ENCODE data around the gene DNAH17. TPM values are rescaled to one million over a fixed set of nuclear protein-coding genes. Genes with fewer than 3 reads are reported as not detected.

The DNAH17 gene
- total RNA-seq, 1 donor from 2014 or later = 0.45 TPM

DNA sequence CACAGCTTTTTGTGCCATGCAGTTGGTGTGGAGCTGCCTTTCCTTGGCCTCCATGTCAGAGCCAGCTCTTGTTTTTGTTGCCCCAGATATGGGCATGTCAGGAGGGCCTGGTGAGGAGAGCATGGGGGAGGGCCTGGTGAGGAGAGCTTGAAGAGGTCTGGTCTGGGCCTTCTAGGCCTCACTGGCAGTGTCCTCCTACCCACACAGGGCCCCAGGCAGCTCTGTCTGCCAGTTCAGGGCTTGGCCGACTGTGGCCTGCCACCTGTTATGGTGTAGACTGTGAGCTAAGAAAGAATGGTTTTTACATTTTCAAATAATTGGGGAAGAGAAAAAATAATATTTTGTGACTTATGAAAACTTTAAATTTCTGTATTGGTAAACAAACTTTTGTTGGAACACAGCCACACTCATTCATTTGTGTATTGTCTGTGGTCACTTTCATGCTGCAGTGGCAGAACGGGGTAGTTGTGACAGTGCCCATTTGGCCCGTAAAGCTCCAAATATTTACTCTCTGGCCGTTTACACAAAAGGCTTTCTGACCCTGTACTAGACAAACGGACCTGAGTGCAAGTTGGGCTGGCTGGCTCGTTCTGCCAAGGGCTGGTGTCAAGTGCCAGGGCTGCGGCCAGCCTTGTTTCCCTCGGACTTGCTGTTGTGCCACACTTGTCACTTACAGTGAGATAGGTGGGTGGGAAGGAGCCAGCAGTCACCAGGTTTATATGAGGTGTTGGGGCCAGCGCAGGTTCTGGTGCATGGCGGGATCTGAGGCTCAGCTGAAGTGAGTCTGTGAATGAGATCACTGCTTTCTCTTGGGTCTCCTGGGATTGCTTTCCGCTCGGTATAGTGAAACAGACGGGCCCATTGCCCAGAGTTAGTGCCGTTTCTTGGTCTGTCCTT is 180.5 kb downstream of the DNAH17 start:
- DNase-seq (ENCODE audit: low spot score) = no peak

DNA sequence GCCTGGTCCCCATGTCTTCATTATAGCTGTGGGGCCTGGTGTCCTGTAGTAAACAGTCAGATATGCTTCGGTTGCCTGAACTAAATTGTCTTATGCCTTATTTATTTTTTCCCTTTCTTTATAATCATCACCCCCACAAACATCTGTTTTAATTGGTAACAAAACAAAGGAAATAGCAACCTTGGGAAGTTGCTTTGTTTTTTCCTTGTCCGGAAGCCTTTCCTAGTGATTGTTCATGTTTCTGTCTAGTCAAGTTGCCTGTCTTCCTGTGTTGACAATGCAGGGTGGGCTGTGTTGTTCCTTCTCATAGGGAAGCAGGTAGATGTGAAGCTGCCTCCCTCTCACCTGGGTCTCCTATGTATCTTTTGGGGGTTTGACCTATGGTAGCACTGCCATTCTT is 182.0 kb downstream of the DNAH17 start:
- no peak for DNase-seq (ENCODE audit: low spot score)

DNA sequence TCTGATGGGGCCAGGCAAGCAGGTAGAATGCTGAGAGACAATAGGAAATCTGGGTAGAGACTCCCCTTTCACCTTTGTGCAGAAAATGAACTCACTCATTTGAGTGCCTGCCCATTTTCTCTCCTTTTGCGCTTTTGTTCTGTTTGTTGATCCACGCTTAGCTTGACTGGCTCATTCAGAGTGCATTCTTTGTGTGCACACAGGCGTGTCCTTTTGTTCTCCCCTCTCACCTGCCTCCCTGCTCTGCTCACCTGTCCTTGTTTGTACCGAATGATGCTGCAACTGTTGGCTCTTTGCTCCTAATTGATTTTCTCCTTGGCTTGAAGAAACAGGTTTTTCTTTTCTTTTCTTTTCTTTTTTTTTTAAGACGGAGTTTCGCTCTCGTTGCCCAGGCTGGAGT is 183.0 kb downstream of the DNAH17 start:
- no peak for DNase-seq (ENCODE audit: low spot score)

DNA sequence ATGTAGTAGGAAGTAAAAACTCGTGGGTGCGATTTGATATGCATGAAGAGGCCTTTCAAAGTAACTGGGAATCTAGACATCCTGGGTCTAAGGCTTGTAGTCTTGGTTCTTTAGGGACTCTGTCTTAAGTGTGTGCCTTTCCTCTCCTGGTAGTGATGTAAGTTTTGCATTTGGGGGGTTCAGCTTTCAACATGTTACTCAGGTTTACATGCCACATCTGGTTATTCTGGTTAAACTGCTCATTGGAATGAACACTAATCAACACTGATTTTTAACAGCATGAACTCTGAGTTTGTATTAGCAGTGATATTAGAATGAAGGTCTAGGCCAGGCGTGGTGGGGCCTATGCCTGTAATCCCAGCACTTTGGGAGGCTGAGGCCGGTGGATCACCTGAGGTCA is 183.6 kb downstream of the DNAH17 start:
- DNase-seq (ENCODE audit: low spot score) = no peak

DNA sequence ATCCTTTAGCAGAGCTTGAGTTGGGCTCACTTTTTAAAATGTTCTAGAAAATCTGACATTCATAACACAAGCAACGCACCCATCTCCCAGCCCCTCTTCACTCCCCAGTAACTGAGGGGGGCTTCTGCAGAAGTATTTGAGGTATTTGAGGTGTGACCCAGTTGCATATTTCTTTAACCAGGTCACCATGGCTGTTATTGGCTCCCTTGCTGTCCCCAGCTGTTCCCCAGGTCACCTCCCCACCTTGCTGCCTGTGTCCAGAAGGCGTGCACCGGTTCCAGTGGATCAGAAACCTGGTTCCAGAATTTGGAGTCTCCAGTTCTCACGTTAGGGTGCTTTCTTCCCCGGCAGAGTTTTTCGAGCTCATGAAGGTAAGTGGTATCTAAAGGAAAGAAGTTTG is 184.9 kb downstream of the DNAH17 start:
- no peak for DNase-seq (ENCODE audit: low spot score)

DNA sequence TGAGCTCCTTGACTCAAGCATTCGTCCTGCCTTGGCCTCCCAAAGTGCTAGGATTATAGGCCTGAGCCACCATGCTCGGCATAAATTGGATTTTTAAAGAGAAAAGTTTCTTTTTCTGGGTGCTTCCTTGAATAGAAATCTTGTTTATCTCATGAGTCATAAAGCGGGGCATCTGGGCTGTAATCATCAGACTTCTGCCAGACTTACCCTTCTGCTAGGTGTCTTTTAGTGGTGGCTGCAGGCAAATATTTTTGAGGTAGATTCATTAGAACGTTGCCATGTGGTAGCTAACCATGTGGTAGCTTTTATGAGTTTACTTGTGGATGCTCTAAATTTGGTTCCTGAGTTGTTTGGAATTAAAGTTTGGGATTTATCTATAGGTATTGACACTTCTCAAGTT is 185.4 kb downstream of the DNAH17 start:
- DNase-seq (ENCODE audit: low spot score) = no peak

DNA sequence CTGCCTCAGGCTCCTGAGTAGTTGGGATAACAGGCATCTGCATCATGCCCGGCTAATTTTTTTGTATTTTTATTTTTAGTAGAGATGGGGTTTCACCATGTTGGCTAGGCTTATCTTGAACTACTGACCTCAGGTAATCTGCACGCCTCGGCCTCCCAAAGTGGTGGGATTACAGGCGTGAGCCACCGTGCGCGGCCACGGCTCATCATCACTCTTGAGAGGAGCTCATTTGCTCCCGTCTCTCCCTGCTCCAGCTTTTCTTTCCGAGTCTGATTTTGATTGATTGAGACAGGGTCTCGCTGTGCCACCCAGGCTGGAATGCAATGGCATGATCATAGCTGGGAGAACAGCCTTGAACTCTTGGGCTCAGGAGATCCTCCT is 186.2 kb downstream of the DNAH17 start:
- no peak for DNase-seq (ENCODE audit: low spot score)

DNA sequence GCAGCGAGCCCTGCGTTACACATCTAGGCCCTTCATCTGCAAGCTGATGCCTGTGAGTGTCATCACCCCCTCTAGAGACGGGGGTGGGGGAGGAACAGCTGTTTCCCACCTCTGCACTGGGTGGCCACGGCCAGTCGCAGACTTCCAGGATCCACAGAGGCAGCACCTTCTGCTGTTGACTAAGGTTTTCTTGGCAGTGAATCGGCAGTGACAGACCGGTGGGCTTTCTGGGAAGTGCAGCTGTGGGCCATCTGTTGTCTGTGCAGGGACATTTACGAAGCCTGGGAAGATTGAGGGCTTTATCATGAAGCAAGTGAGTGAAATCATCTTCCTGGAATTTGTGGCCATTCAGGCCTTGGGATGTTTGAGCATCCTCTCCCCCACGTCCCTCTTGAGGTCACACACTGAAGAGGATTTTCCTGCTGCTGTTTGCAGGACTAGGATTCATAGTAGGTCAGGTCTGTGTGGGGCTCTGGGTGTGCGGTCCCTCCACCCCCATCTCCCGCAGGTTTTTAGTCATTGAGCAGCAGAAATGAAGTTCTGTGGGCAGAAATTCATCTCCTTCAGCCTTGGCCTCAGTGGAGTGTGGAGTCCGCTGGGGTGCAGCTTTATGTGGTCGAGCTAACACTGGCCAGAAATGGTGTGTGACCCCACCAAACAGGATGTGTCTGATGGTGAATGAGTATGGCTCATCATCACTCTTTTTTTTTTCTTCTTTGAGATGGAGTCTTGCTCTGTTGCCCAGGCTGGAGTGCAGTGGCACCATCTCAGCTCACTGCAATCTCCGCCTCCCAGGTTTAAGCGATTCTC is 186.8 kb downstream of the DNAH17 start:
- DNase-seq (ENCODE audit: low spot score) = no peak

DNA sequence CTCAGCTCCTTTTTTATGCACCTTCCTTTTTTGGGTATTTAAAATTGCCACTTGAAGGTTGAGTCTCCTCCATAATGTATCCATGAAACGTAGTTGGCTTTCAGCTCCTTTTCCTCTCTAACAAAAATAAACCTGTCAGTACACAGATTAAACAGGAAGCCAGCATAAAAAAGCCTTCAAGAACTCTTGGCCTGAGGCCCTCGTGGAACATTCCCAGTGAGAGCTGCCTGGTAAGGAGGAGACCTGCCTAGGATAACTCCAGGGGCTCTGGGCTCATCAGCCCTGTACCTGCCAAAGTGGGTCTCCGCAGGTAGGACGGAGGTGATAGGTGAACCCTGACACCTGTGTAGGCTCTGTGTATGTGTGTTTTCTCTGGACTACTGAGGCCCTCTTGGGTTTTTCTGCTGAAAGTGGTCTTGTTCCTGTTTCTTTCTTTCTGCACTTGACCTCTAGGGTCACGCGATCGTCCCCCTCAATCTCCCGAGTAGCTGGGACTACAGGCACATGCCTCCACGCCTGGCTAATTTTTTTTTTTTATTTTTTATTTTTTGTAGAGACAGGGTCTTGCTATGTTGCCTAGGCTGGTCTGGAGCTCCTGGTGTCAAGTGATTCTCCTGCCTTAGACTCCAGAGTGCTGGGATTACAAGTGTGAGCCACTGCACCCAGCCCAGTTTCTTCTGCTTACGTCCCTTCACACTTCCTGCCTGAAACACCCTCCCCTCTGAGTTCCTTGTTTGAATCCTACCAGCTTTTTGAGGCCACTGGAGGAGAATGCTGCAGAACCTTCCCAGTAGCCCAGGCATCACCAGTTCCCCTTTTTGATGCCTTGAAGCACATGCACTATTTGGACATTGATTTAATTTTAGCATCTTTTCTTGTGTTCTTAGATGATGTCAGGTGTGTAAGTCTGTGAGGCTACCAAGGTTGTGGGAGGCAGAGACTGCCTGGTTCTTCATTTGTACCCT is 188.9 kb downstream of the DNAH17 start:
- DNase-seq (ENCODE audit: low spot score) = no peak

DNA sequence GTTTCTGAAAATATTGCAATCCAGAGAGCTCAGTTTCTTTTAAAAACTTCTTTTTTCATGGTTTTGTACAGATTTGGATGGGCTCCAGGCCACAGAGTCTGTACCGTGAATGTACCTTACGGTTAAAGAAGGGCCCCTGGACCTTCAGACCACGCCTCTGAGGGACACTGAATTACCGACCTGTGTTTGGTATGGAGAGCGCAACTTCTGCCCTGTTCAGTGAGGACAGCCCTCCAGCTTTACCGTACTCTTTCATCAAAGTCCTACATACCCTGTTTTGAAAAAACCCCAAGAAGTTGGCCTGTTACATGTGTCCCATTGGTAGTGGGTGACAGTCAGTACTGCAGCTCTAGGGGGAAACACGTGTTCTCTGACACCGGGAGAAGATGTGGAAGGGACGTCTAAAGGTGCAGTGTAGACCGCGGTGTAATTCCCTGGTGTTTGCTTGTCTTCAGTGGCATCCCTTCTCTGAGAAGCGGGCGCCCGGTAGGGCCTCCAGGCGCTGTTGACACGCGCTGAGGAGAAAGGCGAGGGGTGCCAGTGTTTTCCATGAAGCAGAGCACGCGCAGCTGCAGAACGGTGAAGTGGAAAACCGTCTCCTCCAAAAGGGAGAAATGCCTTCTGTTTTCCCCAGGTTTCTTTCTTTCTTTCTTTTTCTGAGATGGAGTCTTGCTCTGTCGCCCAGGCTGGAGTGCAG is 192.6 kb downstream of the DNAH17 start:
- DNase-seq (ENCODE audit: low spot score) = no peak

DNA sequence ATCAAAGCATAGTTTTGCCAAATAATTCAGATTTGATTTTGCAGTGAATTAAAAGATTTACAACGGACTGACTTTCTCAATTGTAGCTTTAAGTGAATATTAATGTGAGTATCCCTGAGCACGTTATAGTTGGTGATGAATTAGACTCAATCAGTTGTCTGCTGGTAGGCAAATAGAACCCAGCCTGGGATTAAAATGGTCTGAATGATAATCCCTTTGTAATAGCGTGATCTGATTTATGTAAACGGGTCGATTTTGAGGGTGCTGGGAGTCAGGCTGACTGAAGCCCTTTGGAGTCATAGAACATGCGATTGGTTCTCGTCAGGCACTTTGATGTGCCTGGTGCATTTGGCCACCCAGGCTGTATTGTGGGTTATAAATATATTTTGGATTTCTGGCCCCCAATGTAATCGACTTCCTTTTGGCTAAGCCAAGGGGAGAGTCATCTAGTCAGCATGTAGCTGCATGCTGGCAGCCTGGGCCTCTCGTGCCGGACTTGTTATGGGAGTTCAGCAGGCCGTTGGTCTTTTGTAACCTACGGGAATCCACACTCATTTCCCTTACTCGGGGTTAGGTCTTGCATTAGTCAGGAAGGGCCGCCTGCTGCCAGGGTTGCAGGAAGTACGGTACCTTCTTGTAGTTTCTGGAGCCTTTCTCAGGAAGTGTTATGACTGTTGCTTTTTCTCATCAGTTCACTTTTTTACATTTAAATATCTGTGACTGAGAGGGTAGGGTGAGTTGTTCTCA is 193.3 kb downstream of the DNAH17 start:
- no peak for DNase-seq (ENCODE audit: low spot score)

DNA sequence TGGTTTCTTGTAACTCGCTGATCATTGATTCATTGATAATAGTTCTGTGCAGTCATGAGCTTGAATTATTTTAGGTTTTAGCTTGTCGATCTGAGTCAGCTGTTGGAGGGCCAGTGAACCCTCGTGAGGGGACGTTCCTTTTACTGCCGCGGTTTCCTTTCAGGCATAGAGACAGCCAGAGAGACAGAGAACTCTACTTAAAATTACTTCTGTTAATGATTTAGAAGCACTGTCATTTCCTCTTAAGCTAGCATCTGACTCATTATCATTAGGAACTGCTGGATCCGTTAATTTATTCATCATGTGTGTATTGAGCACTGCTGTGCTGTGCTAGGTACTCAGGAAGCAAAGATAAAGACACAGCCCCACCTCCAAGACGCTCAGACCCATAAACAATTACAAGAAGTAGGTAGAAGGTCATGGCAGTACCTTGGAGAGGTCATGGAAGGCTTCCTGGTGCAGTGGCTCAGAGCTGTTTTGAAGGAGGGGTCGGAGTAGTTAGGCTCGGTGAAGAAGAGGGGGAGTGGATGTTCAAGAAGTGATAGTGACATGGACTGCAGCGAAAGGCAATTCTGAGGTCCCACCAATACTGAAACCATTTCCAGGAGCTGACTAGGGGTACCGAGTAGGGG is 195.5 kb downstream of the DNAH17 start:
- DNase-seq (ENCODE audit: low spot score) = no peak

DNA sequence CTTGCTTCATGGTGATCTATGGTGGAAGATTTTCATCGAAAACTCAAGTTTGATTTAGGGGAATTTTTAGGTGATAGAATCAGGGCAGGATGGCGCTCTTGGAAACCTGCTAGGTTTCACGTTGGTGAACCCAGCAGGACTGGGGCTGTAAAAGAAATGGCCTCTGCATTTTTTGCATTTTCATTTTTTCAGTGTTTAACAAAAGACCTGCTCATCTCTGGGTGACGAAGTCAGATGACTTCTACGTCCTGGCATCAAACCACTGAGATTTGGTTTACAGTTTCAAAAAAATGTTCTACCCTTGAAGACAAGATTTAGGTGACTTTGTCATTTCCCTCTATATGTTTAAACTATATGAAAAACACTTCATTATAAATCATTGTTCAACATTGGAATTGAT is 196.8 kb downstream of the DNAH17 start:
- no peak for DNase-seq (ENCODE audit: low spot score)

DNA sequence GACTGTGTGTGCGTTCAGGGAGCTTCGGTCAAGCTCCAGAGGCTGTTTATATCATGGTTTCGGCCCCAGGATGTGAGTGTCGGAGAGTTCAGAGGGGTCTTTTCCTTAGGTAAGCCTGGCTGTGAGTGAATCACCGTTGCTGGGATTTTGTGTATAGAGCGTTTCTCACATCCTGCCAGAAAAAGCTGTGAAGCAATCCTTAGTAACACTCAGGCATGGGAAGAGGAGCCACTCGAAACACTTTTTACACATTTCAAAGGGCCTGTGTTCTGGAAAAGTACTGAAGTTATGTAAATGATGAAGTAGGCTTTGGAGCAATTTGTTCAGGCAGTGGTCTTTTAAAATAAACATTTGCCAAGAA is 198.1 kb downstream of the DNAH17 start:
- DNase-seq (ENCODE audit: low spot score) = no peak

DNA sequence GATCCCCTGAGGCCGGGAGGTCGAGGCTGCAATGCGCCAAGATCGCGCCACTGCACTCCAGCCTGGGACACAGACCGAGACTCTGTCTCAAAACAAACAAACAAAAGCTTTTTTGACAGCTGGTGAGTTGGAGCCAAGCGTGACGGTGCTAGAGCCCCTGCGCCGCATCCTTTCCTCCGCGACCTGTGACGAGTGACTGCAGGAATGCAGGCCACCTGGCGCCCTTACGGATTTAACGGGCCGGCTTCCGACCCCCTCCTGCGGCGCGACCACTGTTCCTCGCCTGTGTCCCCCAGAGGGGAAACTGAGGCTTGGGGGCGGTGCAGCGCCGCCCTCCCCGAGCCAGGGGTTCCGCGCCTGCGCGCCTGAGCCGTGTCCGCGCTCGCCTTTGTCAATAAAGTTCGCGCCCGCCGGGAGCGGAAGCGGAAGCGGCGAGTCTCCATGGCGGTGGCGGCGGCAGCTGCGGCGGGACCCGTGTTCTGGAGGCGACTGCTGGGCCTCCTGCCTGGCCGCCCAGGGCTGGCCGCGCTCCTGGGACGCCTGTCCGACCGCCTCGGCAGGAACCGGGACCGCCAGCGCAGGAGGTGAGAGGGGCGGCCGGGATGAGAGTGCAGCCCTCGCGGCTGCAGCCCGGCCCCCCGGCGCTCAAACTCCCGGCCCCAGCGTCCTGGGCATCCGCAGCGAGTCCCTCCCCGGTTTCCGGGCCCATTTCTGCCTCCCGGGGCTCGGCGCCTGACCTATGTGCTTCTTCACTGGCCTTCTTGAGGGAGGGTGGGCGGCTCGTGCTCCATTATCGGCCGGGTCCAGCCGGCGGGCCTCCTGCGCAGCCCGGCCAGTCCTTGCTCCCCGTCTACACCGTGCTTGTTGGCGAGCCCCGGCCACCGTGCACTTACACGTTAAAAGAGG is 198.7 kb downstream of the DNAH17 start, which contains the start of gene PGS1:
TSS of gene PGS1 (plus strand) at position 425 of the 906 bp plus-strand sequence. CDS start at position 442, 17 bp downstream.
- DNase-seq (ENCODE audit: low spot score) = peak; percentile 95

DNA sequence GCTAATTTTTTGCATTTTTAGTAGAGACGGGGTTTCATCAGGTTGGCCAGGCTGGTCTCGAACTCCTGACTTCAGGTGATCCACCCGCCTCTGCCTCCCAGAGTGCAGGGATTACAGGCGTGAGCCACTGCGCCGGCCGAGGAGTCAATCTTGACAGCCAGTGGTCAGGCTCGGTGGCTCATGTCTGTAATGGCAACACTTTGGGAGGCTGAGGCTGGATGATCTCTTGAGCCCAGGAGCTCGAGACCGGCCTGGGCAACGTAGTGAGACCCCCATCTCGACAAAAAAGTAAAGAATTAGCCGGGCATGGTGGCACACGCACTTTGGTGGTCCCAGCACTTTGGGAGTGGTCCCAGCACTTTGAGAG is 199.4 kb downstream of the DNAH17 start:
- no peak for DNase-seq (ENCODE audit: low spot score)

DNA sequence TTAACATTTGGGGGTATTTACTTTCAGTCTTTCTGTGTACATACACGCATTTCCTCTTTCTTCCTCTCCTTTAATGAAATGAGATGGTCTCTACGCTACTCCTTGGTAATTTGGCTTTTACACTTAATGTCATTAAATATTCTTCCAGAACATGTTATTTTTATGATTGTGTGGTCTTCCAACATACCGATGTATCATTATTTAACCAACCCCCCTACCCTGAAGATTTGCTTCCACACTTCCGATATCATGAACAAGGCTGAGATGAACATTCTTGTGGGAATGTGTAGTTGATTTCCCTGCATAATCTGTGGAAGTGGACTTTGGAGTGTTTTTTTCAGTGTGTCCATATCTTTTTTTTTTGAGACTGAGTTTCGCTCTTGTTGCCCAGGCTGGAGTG is 201.0 kb downstream of the DNAH17 start:
- DNase-seq (ENCODE audit: low spot score) = no peak

DNA sequence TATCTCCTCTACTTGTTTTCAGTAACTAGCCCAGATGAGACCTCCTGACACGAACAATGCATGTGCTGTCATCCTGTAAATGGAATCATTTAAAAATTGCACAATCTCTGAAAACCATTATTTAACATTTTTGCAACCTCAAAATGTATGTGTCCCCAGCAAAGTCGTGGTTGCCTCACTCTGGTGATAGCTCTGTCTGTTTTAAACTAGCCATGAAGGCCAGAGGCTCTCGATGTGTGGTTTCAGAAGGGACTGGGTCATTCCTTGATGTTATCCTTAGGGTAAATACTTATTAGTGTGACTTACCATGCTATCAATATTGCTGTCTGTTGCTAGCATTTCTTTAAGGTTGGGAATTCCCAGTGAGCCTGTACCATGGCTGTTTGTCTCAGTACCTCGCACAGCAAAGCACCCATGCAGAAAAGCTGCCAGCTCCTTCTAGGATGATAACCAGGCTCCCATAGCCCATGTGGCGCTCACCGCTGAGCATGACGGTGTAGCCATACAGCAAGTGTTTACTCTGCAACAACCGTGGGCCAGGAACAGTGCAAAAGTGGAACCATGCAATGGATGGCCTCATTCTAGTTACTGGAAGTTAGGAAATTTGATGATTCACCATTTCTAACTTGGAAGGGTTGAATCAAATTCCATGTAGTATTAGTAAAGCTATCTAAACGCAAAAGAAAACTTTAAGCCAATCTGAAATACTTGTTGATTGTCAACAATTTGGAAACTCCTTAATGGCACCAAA is 201.6 kb downstream of the DNAH17 start:
- no peak for DNase-seq (ENCODE audit: low spot score)
